HepG2 (cell line): Measurements from ENCODE around the gene BBC3. TPM values are rescaled to one million over a fixed set of nuclear protein-coding genes. Genes with fewer than 3 reads are reported as not detected.
A peak's percentile ranks its signal among the peaks of the same experiment; 100 is the strongest.

Source experiments
- ATAC-seq: fragments of 200-7000 bp; cut with Tn5 transposase; 3 replicates; pipeline ENCODE4 v1.9.1; 2020; ENCODE audit warnings: mild to moderate bottlenecking, moderate library complexity
- BruUV-seq: library from RNA; stranded (reverse); fragments of 400-500 nt; replicated peaks from 2 replicates; lab custom pipeline; 2021; lab: Mats Ljungman, UMichigan
- CTCF ChIA-PET: fragments of 300-600 bp; formaldehyde crosslinking; extraction: SDS; loops from one replicate; lab custom pipeline; 2021; ENCODE audit warnings: low total read pairs, inconsistent platforms, low intra/inter-chr PET ratio; lab: Yijun Ruan, JAX
- POLR2A ChIA-PET: fragments of 350-600 bp; sonication (Branson Sonifier 250); formaldehyde crosslinking; loops from one replicate; lab custom pipeline; 2020; ENCODE audit warnings: antibody characterized with exemption, inconsistent platforms; lab: Yijun Ruan, JAX
- DNase-seq: peaks from one replicate; pipeline ENCODE4 v3.0.0-alpha.2; 2015; ENCODE audit warnings: low spot score
- FAIRE-seq: peaks from 3 replicates; lab custom pipeline; 2011; peaks lifted over from hg19 to GRCh38; lab: Jason Lieb, UNC
- H2AFZ ChIP-seq: one replicate; pipeline ENCODE4 v1.6.1; 2011; ENCODE audit warnings: low read length, inconsistent platforms
- H3K27ac ChIP-seq: fragments of 300-600 bp; 3 replicates; pipeline ENCODE4 v1.8.0; 2011; ENCODE audit warnings: mixed run types, mild to moderate bottlenecking, mixed read lengths, low read length, inconsistent platforms; ENCODE audit not compliant: insufficient read depth; ENCODE audit errors: extremely low read length
- H3K27me3 ChIP-seq, 2 experiments: fragments of 200-600 bp in 1 of 2; 2 replicates in 1 of 2; 3 replicates in 1 of 2; pipeline versions ENCODE4 v1.6.0 to v1.8.0; 2011; ENCODE audit warnings: low read length in 2 of 2, mild to moderate bottlenecking in 2 of 2, moderate library complexity in 2 of 2, inconsistent platforms in 1 of 2; ENCODE audit not compliant: insufficient read depth in 2 of 2, control insufficient read depth in 1 of 2
- H3K36me3 ChIP-seq, 2 experiments: fragments of 200-600 bp in 1 of 2; replicated peaks in 1 of 2; 2 replicates in 1 of 2; 3 replicates in 1 of 2; pipeline versions ENCODE4 v1.5.1 to v1.8.0; 2011; ENCODE audit warnings: low read length in 2 of 2, inconsistent platforms in 1 of 2; ENCODE audit not compliant: insufficient read depth in 2 of 2, control insufficient read depth in 1 of 2
- H3K4me1 ChIP-seq: 2 replicates; pipeline ENCODE4 v1.5.1; 2012; ENCODE audit warnings: low read length, inconsistent platforms; ENCODE audit not compliant: insufficient read depth
- H3K4me2 ChIP-seq: 2 replicates; pipeline ENCODE4 v1.6.0; 2011; ENCODE audit warnings: low read depth, low read length, inconsistent platforms
- H3K4me3 ChIP-seq, 3 experiments: fragments of 200-600 bp in 1 of 3; sonication (generic), shearing (Covaris generic) in 1 of 3; replicated peaks in 1 of 3; 2 replicates each; pipeline ENCODE4 v1.5.1; 2011 to 2016; ENCODE audit warnings: low read length in 3 of 3, inconsistent platforms in 2 of 3, low read depth in 2 of 3, mild to moderate bottlenecking in 2 of 3, control low read depth in 1 of 3, mixed read lengths in 1 of 3; ENCODE audit not compliant: insufficient read depth in 1 of 3
- H3K79me2 ChIP-seq: one replicate; pipeline ENCODE4 v1.6.1; 2011; ENCODE audit warnings: low read length, inconsistent platforms; ENCODE audit not compliant: insufficient read depth
- H3K9ac ChIP-seq: 2 replicates; pipeline ENCODE4 v1.6.0; 2011; ENCODE audit warnings: mild to moderate bottlenecking, low read depth, low read length, inconsistent platforms; ENCODE audit not compliant: insufficient read depth
- H3K9me3 ChIP-seq: 2 replicates; pipeline ENCODE4 v1.5.1; 2012; ENCODE audit warnings: mild to moderate bottlenecking, low read length
- H4K20me1 ChIP-seq: 2 replicates; pipeline ENCODE4 v1.6.0; 2011; ENCODE audit warnings: inconsistent platforms, mild to moderate bottlenecking, low read length, moderate library complexity; ENCODE audit not compliant: insufficient read depth
- AGO2 ChIP-seq: fragments of 200-400 bp; formaldehyde crosslinking; optimal IDR thresholded peaks from 2 replicates; pipeline ENCODE3; 2017; ENCODE audit warnings: mild to moderate bottlenecking, low read depth, low read length, moderate library complexity
- EEA1 ChIP-seq: sonication (generic); formaldehyde crosslinking; IDR thresholded peaks from 2 replicates; pipeline ENCODE4 v1.5.1; 2020; ENCODE audit warnings: mild to moderate bottlenecking, missing genetic modification reagents, borderline replicate concordance
- KDM4B ChIP-seq: sonication (generic); formaldehyde crosslinking; IDR thresholded peaks from 2 replicates; pipeline ENCODE4 v1.4.0; 2020; ENCODE audit warnings: missing genetic modification reagents
- NFRKB ChIP-seq: fragments of 450-650 bp; IDR thresholded peaks from 2 replicates; pipeline ENCODE4 v1.6.1; 2017
- RXRA ChIP-seq: sonication (generic); formaldehyde crosslinking; IDR thresholded peaks from 2 replicates; pipeline ENCODE4 v1.5.1; 2020; ENCODE audit warnings: missing genetic modification reagents
- SAFB2 ChIP-seq: sonication (generic); formaldehyde crosslinking; IDR thresholded peaks from 2 replicates; pipeline ENCODE4 v1.5.1; 2020; ENCODE audit warnings: missing genetic modification reagents, low read depth, mild to moderate bottlenecking, borderline replicate concordance
- SIN3A ChIP-seq: IDR thresholded peaks from 2 replicates; pipeline ENCODE4 v1.6.1; 2011; ENCODE audit warnings: low read depth, mild to moderate bottlenecking, control low read depth, low read length, borderline replicate concordance
- SMAD9 ChIP-seq: sonication (generic); formaldehyde crosslinking; IDR thresholded peaks from 2 replicates; pipeline ENCODE4 v1.5.1; 2020; ENCODE audit warnings: mild to moderate bottlenecking, missing genetic modification reagents
- SSRP1 ChIP-seq: IDR thresholded peaks from 2 replicates; pipeline ENCODE4 v1.6.1; 2016; ENCODE audit warnings: control low read depth
- SYNCRIP ChIP-seq: fragments of 200-400 bp; formaldehyde crosslinking; IDR thresholded peaks from 2 replicates; pipeline ENCODE4 v1.6.1; 2018; ENCODE audit warnings: mild to moderate bottlenecking, low read depth, low read length; ENCODE audit not compliant: insufficient read depth
- TCF12 ChIP-seq, 2 experiments: fragments of 450-650 bp in 1 of 2; sonication (generic) in 1 of 2; formaldehyde crosslinking in 1 of 2; IDR thresholded peaks; 2 replicates each; pipeline versions ENCODE4 v1.6.1 to v1.8.0; 2017 to 2022; ENCODE audit warnings: antibody characterized with exemption in 1 of 2, mild to moderate bottlenecking in 1 of 2, missing genetic modification reagents in 1 of 2, moderate library complexity in 1 of 2
- TCF7L2 ChIP-seq: IDR thresholded peaks from 2 replicates; pipeline ENCODE4 v1.6.1; 2011; ENCODE audit warnings: mild to moderate bottlenecking, low read depth, low read length, moderate library complexity
- TP53 ChIP-seq: sonication (generic); formaldehyde crosslinking; conservative IDR thresholded peaks from 2 replicates; pipeline ENCODE4 v1.4.0; 2020; ENCODE audit warnings: missing genetic modification reagents
- UBTF ChIP-seq: sonication (generic); formaldehyde crosslinking; IDR thresholded peaks from 2 replicates; pipeline ENCODE4 v1.4.0; 2020; ENCODE audit warnings: mild to moderate bottlenecking, missing genetic modification reagents
- ZNF256 ChIP-seq: sonication (generic); formaldehyde crosslinking; conservative IDR thresholded peaks from 2 replicates; pipeline ENCODE4 v1.4.0; 2020; ENCODE audit warnings: missing genetic modification reagents
- ZNF282 ChIP-seq: fragments of 450-650 bp; IDR thresholded peaks from 2 replicates; pipeline ENCODE4 v1.6.1; 2018; ENCODE audit not compliant: partially characterized antibody
- ZNF333 ChIP-seq: sonication (generic); formaldehyde crosslinking; IDR thresholded peaks from 2 replicates; pipeline ENCODE4 v1.4.0; 2020; ENCODE audit warnings: mild to moderate bottlenecking, missing genetic modification reagents, borderline replicate concordance
- ZNF34 ChIP-seq: sonication (generic); formaldehyde crosslinking; IDR thresholded peaks from 2 replicates; pipeline ENCODE4 v1.4.0; 2020; ENCODE audit warnings: mild to moderate bottlenecking, missing genetic modification reagents, borderline replicate concordance
- ZNF446 ChIP-seq: sonication (generic); formaldehyde crosslinking; IDR thresholded peaks from 2 replicates; pipeline ENCODE4 v1.5.0; 2020; ENCODE audit warnings: mild to moderate bottlenecking, missing genetic modification reagents
- ZNF572 ChIP-seq: sonication (generic); formaldehyde crosslinking; IDR thresholded peaks from 2 replicates; pipeline ENCODE4 v1.5.1; 2020; ENCODE audit warnings: mild to moderate bottlenecking, missing genetic modification reagents
- WGBS: methylation state at CpG from one replicate; pipeline ENCODE4 v1.1.6; 2017; ENCODE audit warnings: low lambda C conversion rate; 5-methylcytosine and 5-hydroxymethylcytosine counted together
- in situ Hi-C: cut with HindIII; loops from 2 replicates; pipeline ENCODE4 v1.10.0; 2017; ENCODE audit warnings: low pct_unique_long_range_greater_than_20kb; ENCODE audit not compliant: extremely low pct_ligation_motif_present
- intact Hi-C: fragments of 100-400 bp; cut with micrococcal nuclease; formaldehyde crosslinking; loops from one replicate; pipeline ENCODE4 v1.10.0; 2022; ENCODE audit not compliant: unreplicated experiment
- polyA plus RNA-seq, 8 experiments: library from polyadenylated mRNA; depleted of rRNA in 3 of 8; stranded (reverse) in 7 of 8; unstranded in 1 of 8; fragments of >200 nt; fragmentation: Illumina TruSeq in 4 of 8; extraction: Trizol in 4 of 8; gene quantifications; 2 replicates each; pipeline versions ENCODE4 v1.2.1 to v1.2.3, GENCODE V29; 2011 to 2016; ENCODE audit warnings: low read depth in 4 of 8, missing spikeins in 1 of 8, mixed read lengths in 1 of 8; ENCODE audit not compliant: insufficient read depth in 1 of 8
- total RNA-seq, 5 experiments: library from RNA; depleted of rRNA; stranded (reverse); fragments of >200 nt; fragmentation: Illumina TruSeq; extraction: Trizol; gene quantifications; 2 replicates each; pipeline ENCODE4 v1.2.3, GENCODE V29; 2016; ENCODE audit warnings: low read depth in 1 of 5

The BBC3 gene
- total and polyA plus RNA-seq, 2 of the 13 experiments (the other 11 are each of a cell fraction or from before 2014, with no cell fraction given): 6.1 to 8.8 TPM

GRCh38 chr19:47240556-47240955, 9.6 kb upstream of the BBC3 start:
- WGBS: 53% methylated on average over 5 of the region's 6 CpGs
- intact Hi-C loops (loop anchor here (5.0 kb wide), 1 partner anchor 93 kb away; no protein-coding TSS in a partner anchor), in situ Hi-C loops (no loop called here)
- peaks cover 40% of the 10 kb centered on the region for H3K4me1 ChIP-seq
- no peaks in the 10 kb centered on the region for H3K27me3 ChIP-seq
- no peak overlapping the region for H3K27ac ChIP-seq
- H3K4me2 ChIP-seq: peak overlapping the region; percentile 95
- no peak for DNase-seq
- TF ChIP-seq SSRP1 (CRISPR knock-in tag): no peak
- no peak for TF ChIP-seq TP53 (CRISPR knock-in tag)
- no peak for TF ChIP-seq ZNF446 (CRISPR knock-in tag)
- TF ChIP-seq TCF7L2: no peak
- no peak for TF ChIP-seq SYNCRIP
- no peak for TF ChIP-seq ZNF34 (CRISPR knock-in tag)
- no peak for TF ChIP-seq EEA1 (CRISPR knock-in tag)
- TF ChIP-seq NFRKB: no peak
- no peak for TF ChIP-seq TCF12 (IDR thresholded peaks at IDR 0.05)
- no peak for TF ChIP-seq TCF12 (CRISPR knock-in tag; IDR thresholded peaks at IDR 0.05)
- TF ChIP-seq SAFB2 (CRISPR knock-in tag): no peak
- no peak for TF ChIP-seq ZNF282
- no peak for TF ChIP-seq ZNF572
- TF ChIP-seq SIN3A: no peak
- TF ChIP-seq KDM4B (CRISPR knock-in tag): no peak
- TF ChIP-seq RXRA (CRISPR knock-in tag): no peak
- TF ChIP-seq AGO2: no peak
- TF ChIP-seq ZNF256 (CRISPR knock-in tag): no peak
- TF ChIP-seq SMAD9: no peak
- TF ChIP-seq ZNF333 (CRISPR knock-in tag): no peak
- TF ChIP-seq UBTF (CRISPR knock-in tag): no peak
- no peaks in the 10 kb centered on the region for H3K36me3 ChIP-seq
- no peaks in the 10 kb centered on the region for H4K20me1 ChIP-seq
- no peak for ATAC-seq
- no peaks in the 10 kb centered on the region for H3K9me3 ChIP-seq
- TSS peak; percentile 88 for BruUV-seq
- FAIRE-seq: no peak
- peak overlapping the region; percentile 43; the same call in 1 of the 2 replicates for H3K9ac ChIP-seq
- ChIA-PET POLR2A (interaction anchor here (0.6 to 1.9 kb wide), 4 partner anchors 8 to 29 kb away, joined by 3 to 21 read pairs (median 5); partner anchors contain the start of gene CCDC9), CTCF (no interaction called here)
- peak overlapping the region in 1 of 3 experiments; percentile 60; a peak in 2 of 6 replicates for H3K4me3 ChIP-seq
- H3K79me2 ChIP-seq: no peaks in the 10 kb centered on the region
- no peak overlapping the region for H2AFZ ChIP-seq
